COLO829 (cell line): ENCODE data around the gene GAPT.
A peak's percentile ranks its signal among the peaks of the same experiment; 100 is the strongest.

Experiments
- DNase-seq: peaks from one replicate; pipeline ENCODE4 v3.0.0; 2012; ENCODE audit warnings: low spot score

GAPT gene

DNA sequence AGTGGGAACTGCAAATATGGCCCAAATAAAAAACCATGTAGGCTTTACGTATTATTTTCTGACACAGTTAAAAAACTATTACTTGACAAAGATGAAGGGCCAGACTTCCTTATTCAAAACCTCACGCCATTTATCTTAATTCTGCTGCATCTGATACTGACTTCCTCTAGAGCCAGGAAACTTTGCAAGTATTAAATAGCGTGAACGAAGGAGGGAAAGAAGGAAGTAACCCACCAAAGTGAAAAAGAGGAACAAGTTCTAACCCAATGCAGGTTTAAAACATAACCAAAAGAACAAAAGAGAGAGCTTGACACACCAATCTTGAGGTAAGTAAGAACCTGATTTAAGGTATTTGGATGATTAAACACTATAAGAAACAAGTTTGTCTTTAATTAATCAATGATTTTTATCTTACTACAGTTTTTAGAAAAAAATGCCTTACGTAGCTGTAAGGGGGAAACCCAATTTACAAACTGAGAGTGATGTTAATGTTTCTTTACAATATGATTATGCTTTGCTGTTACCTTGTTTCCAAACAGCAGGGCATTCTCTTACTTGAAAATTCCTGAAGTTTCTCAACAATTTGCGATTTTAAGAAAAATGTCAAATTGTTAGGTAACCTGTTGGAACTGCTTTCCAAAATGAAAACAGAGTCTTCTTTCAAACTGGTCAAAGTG, at the start of gene GAPT:
Gene GAPT, plus strand, starts transcription at position 220 of the 677 bp plus-strand sequence. CDS start 3,102 bp downstream, outside the sequence.
- DNase-seq, result no peak

DNA sequence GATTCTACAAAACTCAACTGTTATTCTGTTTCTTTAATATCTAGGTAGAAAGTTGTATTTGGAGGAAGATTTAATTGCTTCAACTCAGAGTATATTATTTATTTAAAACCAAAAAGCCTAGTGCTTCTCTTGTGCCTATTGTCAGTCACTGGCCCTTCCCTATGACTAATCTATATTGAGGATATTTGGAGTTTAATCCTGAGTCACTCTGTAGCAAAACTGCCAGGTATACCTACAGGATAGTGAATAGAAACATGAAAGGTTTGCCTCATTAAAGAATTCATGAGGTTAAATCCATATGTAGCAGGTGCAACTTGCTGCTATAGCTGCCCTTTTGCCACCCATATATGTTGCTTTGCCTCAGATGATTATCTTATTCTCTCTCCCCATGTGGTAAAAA, 46.4 kb upstream of the GAPT start:
- no peak for DNase-seq

DNA sequence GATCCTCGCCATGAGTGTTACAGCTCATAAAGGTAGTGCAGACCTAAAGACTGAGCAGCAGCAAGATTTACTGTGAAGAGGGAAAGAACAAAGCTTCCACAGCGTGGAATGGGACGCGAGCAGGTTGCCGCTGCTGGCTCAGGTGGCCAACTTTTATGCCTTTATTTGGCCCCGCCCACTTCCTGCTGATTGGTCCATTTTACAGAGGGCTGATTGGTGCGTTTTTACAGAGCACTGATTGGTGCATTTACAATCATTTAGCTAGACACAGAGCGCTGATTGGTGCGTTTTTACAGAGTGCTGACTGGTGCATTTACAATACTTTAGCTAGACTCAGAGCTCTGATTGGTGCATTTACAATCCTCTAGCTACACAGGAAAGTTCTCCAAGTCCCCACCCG, 45.2 kb upstream of the GAPT start:
- DNase-seq, result no peak

DNA sequence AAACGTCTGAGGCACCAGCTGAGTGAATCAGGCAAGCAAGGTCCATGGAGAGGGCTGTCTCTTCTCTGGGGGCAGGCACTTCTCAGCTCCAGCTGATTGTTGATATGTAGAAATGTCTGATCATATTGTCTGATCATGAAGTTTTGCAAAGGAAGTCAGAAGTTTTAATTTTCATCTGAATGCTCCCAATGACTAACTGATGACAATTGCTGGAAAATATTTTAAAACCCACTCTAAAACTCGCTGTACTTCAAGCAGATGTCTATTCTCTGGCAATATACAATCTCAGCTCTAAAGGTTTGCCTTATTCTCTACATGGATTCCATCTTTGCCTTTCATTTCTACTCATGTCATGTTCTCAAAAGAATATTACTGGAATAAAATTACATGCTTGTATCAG, 44.0 kb upstream of the GAPT start:
- DNase-seq, result no peak

DNA sequence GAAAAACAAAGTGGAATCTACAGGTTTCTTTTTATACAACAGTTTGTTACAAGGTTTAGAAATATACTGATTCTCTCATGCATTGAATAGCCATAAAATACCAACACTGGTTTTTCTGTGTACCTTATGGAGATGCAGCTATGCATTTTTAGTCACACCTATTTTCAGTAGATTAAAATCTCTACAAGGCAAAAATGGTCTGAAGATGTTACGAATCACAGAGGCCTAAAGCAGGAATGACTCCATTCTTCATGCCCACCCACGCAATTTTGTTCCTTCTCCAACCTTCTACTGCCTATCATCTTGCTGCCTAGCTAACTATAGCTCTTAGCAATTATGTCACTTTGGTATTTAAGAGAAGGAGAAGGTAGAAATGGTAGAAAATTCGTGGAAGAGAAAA, 41.2 kb upstream of the GAPT start:
- DNase-seq, result no peak

DNA sequence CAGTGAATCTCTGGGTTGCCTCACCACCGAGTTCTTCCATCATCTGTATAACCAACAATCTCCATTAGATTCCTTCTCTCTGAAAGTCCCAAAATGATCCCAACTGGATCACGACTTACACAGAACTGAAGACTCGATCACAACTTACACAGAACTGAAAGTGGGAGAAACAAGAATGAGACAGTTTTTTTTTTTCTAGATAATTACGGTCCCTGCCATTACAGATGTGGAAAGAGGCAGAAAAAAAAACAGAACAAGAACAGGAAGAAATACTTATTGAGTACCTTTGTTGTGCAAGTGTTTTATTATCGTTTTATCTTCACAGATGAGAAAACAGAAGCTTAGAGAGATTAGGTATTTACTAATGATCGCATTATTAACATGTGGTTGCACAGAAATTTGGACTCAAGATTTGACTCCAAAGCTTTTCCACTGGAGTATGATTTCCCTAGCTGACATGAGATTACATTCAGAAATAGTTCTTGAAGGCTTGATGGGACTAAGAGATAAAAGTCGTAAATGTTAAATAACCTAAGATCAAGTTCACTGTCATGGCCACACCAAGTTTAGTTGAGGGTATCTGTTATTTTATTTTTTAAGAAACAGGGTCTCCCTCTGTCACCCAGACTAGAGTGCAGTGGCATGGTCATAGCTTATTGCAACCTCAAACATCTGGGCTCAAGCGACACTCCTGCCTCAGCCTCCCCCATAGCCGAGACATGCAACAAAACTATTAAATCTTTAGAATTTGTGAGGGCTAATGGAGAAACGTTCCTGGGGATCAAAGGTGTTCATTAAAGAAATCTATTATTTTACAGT, 40.2 kb upstream of the GAPT start:
- DNase-seq, result no peak

DNA sequence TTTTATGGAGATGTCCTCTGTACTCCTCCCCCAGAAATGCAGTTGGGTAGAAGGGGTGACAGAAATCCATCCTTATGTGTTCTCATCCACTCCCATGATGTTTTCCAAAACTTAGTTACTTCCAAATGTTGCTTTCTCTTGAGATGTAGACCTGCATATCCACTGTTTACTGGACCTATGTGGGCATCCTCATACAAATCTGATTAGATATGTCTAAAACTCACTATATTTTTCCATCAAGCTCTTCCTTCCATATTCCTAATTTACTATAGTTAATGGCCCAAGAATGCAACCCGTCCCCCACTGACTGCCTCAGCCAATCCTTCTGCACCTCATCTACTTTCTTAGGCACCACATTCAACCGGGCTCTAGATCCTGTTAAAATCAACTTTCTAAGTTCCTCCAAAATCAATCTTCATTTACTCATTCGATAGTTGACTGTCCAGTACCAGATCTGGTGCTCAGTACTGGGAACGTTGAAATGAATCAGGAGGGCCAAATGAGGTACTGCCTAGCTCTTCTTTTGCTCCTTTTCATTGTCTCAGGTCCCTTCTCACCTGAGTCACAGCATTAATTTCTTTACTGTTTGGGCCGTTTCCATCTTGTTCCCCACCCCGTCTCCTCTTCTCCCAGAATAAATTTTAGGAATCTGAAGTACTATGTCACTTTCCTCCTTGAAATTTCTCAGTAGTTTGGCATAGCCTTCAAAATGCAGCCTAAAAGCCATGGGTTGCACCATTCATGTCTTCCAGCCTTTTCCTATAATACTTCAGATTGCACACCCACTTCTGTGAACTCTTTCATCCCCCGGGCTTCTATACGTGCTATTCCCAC, 39.3 kb upstream of the GAPT start:
- no peak for DNase-seq

DNA sequence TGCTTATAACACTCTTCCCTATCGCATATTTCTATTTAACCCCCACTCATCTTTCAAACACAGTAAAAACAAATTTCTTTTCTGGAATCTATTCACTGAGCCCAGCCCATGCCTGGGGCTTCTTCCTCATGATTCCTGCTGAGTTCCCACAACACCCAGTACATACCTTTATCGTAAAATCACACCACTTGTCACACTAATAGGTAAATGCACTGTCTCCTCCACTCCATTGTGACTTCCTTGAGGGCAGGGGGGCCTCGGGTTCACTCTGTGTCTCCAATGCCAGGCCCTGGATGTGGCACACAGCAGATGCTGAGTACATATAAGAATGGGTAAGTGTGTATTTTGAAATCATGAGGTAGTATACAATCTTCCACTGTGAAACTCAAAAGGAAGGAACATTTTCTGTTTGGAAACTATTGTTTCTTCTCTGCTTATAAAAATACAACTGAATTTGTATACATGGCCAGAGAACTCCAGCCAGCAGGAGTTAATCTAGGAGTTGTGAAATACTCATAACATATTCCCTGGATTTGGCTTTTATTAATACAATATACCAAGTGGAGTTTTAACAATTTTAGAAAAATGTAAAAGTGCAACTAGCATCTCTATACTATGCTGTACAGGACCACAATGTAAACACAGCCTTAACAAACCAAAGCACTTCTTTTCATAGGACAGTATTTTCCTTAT, 38.5 kb upstream of the GAPT start:
- no peak for DNase-seq

DNA sequence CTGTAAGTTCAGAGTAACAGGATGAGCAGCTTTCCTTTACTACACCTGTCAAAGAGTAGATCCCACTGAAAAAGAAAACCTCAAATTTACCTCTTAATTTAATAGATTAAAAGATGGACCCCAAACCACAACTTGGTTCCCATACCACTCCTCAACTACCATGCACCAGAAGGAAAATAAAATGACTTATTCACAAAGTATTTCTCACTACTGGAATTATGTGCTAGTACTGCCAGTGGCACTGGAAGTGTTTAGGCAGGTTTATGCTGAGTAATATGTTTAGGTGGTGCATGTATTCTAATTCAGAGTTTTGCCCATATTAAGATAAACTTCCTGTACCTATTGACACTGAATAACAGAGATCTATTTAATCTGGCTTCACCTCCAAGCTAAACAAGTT, 37.9 kb upstream of the GAPT start:
- no peak for DNase-seq

DNA sequence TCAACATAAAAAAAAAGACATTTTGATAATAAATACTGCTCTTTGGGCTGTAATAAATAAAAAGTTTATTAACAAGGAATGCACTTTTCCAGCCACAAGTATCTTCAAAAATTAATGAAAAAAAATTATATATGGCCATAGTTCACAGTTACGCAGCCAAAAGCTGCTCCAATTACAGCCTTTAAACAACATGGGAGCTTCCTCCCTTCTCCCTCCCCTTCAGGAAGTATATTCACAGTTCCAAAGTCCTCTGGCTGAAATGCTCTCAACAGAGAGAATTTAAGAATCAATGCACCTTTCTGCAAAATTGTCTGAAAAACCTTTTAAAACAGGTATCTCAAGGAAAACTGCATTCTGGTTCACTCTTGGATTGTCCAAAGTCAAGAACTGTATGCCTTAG, 37.2 kb upstream of the GAPT start:
- DNase-seq, result no peak

DNA sequence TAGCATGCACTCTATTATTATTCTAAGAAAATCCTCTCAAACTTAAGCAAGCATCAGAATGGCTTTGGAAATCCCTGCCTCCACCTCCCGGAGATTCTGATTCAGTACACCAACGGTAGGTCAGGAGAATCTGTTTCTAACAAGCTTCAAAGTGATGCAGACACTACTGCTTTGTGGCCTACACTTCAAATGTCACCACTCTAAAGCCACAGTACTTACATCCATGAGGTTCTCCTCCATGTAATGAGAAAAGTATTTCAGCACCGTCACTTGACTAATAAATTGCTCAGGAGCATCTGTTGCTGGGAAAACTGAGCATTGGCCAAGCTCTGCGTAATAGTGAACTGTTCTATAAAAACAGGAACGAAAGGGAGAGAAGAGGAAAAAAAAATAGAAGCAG, 36.2 kb upstream of the GAPT start:
- no peak for DNase-seq

DNA sequence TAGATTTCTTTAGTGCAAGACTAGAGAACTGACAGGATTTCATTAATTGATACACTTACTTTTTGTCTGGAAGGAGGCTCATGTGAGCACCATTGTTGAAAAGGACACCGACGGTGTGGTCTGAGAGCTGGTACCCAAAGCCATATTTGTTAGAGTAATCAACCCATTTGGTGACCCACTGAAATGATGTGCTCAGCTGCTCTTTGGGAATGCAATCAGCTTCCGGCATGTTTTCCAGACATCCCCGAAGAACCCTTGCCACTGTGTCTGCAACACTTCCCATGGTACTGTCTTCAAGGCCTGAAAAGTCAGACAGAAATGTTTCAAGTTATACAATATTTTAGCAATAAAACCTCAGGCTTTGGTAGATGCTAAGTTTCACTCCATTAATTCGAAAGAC, 35.8 kb upstream of the GAPT start:
- no peak for DNase-seq

DNA sequence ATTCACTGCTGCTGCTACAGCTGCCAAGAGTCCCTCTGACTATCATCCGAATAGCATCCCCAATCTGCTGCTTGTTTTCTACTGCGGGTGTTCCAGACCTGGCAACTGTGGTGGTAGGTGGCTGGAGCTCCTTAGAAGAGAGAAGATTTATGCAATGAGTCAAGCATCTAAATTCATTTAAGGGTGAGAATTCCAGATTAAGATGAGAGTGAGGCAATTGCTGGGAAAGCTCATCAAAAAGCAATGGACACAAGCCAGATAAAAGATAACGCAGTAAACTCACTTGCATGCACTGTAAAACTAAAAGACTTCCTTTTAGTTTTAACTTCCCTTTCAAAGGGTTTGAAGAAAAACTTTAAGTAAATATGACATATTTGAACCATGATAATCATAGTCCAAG, 35.2 kb upstream of the GAPT start:
- no peak for DNase-seq

DNA sequence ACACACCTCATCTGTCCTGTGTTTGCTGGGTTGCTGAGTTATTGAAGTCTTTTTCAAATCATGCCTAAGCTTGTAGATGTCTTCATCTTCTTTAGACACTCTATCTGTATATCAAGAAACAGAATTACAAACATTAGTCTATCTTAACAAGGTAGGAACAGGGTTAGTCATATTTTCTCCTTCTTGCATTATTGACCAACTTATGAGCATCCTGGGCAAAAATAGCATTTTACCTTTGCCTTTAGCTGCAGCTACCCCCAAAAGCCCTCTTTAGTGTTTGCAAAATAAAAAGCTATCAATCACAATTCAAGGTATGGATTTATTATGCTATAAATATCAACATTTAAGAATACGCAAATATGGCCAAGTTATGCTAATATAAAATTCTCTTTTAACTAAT, 34.7 kb upstream of the GAPT start:
- no peak for DNase-seq

DNA sequence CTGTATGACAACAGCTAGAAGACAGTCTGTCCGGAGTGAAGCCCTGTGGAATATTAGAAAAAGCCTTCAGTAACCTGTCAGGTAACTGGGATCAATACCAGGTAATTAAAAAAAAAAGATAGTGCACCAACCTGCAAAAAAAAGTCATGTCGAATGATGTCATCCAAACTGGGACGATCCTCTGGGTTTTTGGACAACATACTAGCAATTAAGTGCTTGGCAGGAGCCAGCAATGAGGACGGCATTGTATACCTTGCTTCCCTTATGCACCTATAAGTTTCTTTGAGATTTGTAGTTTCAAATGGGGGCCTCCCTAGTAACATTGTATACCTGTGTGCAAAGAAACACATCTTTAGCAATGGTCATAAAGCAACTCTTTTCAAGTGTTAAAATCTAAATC, 34.2 kb upstream of the GAPT start:
- DNase-seq, result no peak

DNA sequence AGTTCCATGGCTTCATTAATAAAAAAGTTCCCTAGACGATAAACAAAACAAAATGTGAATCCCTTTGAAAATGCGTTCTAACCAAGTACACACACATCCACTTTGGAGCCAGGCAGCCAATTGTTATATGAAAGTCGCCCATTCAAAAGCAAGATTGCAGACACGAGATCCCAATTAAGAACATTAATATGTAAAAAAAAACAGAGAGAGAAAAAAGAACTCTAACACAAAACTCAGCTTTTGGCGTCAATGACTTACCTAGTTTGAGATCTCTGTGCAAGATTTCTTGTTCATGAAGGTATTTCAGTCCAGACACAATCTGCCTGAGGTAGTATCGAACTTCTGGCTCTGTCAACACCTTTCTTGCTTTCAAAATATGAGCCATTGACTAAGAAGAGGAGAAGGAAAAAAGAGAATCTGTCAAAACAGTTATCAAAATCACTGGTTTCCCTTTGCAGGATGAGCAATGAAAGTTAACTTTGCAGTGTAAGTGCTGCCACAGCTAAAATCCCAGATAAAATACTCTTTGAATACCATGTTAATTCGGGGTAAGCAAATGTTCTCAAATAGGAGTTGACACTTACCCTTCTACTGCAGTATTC, 33.0 kb upstream of the GAPT start:
- no peak for DNase-seq

DNA sequence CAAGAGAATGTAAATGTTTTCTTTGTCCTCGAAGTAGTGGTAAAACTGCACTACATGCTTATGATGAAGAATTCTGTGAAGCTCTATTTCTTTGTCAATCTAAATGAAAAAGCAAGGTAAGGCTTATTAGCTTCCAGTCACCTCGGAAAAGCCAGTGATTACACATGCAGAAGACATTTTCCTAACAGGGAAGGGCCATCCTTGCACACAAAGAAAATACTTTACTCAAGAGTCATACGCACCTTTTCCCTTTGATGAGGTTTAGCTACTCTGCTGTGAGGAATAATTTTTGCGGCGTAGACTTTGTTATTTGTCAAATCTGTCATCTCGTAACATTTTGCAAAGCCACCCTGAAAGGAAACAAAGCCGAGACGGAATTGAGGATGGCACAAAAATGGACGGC, 32.5 kb upstream of the GAPT start:
- DNase-seq, result no peak

DNA sequence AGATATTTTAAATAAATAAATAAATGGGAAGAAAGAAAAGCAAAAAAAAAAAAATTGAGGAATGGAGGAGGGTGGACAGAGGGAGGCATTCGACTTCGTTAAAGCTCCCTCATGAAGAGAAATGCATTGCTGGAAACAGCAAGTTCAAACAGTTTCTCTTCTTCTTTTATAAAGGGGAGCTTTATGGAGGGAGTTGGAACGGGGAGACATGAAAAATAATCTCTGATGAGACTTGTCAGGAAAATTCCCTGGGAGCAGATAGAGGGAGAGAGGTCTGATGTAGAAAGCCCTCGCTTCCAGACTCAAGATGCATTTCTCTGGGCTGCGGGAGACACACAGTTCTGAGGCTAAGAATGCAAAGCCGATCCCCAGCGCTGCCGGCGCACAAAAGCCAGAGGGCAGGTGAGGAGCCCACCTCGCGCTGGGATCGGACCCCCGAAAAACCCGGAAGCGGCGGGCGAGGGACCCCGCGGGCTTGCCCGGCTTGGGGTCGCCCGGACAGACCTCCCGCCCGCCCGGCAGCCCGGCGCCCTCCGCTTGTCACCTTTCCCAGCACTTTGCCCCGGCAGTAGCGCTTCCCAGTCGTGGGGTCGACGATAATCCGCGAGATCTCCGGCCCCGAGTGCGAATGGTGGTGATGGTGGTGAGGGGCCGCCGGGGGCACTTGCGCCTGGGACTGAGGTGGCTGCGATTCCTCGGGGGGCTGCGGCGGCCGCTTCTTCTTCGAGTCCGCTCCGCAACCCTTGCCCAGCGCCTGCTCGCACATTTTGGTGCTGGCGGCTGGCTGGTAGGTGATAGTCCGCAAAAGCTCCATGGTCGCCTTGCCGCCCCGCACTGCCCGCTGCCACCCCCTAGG, 31.9 kb upstream of the GAPT start:
- no peak for DNase-seq

DNA sequence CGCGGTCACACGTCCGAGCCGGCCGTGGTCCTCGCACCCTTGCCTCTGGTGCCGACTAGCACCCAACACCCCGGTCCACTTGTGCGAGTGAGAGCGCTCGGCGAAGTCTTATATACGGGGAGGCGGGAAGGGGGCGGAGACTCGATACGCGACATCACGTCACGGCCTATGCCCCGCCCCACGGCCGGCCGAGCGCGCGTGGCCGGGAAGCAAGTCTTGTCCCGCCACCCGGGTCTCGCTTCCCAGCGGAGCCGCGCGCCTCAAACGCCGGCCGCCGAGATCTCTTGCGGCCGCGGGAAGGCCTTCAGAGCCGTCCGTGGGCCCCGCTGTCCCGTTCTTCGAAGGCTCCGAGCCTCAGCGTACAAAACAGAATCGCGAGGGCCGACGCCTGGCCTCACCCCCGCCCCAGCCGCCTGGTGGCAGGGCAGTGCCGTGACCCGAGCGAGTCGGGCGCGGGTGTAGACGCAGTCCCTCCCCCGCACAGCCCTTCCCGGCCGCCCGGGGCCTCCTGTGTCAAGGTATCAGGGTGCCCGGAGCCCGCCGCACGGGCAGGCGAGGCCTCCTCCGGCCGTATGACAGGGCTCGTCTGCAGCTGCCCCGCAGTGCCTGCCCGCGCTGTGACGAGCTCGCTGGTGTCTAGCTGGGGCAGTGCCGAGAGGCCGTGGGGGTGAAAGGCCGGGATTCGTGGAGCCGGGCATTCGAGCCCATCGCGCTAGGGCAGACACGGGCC, 31.1 kb upstream of the GAPT start, which contains the start of gene PLK2:
Gene PLK2, minus strand, starts transcription at position 85 of the 730 bp plus-strand sequence. CDS start 127 bp downstream, outside the sequence.
- peak; percentile 60 for DNase-seq

DNA sequence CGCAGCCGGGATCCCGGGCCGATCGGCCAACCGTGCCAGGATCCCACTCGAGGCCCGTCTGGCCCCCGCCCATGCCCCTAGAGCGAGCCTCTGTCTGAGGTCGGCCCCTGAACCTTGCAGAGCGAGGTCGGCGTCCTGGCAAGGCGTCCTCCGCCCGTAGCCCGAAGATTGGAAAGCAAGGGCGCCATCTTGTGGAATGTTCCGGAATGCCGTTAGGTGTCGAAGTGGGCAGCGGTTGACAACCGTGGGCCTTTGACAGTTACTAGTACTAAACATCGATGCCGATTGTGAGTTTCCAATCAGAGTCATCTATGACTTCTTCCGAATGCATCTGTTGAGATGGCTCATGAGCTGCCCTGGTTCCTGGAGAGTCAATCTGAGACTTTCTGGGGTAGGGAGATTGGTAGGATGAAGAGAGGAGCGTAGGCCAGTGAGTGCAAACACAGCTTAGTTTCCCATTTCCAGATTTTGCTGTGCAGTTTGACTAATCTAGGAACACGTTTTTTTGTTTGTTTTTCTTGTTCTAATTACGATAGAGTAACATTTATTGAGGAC, 30.4 kb upstream of the GAPT start:
- DNase-seq, result peak; percentile 28
